T-helper 2 cell (primary cell): ENCODE measurements around the gene PLA2R1.

Experiments used
- DNase-seq, 5 experiments: peaks; one replicate each; pipeline versions ENCODE4 v3.0.0 to v3.0.0-alpha.2; 2012 to 2022

The PLA2R1 gene

GRCh38 chr2:160028431-160029269 is 33.8 kb downstream of the PLA2R1 start:
- DNase-seq, result no peak

- DNase-seq, result no peak
These were observed 40.3 kb downstream of the PLA2R1 start for GRCh38 chr2:160022162-160022561.

- no peak for DNase-seq
These were observed 42.9 kb downstream of the PLA2R1 start for GRCh38 chr2:160019374-160020090.

DNA sequence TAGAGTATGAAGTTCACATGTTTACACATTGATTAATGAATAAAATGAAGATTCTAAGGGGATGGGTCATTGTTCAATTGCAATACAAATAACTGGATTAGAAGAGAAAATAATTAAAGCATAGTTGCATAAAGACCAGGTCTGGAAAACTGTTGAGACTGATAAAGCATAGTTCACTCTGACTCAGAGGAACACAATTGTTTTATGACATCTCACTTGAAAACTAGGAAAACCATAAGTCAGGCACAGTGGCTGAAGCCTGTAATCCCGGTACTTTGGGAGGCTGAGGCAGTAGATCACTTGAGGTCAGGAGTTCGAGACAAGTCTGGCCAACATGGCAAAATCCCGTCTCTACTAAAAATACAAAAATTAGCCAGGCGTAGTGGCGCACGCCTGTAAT is 46.7 kb downstream of the PLA2R1 start:
- DNase-seq, result no peak

DNA sequence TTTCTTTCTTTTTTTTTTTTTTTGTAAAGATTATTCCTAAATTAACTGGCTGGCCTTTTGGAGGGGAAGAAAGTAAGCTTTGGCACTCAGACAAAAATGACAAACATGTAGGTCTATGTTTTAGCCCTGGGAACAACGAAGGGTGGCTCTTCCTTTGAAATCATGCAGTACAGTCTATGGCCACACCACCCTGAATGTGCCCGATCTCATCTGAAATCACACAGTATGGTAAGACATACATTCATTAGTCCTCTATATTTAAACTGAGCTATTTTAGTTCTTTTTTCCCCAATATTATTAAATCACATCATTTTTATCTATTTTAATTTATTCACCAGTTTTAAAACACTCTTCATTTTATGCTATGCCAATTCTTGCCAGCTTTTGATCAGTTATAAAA is 48.2 kb downstream of the PLA2R1 start:
- DNase-seq, result no peak

DNA sequence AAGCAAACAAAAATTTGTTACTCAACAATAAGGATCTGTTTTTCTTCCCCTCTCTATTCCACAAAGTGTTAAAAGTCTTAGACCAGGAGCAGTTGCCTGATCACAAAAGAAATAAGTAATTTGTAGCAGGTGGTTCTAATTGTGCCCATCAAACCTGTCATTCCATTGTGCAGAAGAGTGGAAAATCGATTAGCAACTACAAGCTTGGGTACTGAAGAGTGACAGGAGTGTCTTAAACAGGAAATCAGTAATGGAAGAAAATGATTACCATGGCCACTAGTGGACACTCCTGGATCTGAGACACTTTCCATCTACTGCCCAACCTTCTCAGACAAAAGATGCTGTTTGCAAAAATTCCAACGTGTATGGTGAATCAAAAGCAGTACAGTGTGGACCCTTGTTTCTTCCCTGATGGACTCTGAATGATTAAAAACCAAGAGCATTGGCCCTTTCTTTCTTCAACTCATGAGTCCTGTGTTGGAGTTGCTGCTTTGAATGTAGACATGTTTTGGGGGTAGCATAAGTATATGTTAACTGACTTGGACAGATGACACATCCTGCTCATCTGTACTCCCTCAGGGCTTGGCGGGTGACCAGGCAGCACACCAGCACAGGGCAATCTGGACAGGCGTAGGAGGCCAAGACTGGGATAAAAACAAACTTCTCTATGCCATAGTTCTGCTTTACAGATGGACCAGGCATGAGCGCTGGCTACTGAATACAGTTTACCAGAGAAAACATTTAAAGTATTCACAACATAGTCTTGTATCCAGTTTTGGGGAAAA is 51.9 kb downstream of the PLA2R1 start:
- no peak for DNase-seq

DNA sequence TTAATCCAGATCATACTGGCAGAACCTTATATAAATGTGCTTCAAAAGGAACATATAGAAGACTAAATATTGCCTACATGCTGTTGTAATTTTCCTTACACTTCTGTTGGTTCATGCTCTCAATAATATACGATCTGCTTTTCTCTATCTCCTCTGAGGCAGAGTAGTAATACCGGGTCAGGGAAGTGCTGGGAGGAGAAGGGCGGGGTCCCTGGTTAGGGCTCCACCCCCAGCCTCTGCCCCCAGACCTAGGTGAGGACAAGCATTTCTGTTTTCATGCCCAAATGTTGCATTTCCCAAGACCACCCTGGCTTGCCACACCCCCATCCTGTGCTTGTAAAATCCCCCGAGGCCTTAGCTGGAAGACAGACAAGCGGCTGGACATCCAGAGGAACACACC is 55.3 kb downstream of the PLA2R1 start:
- no peak for DNase-seq

GRCh38 chr2:160006475-160006874 is 55.9 kb downstream of the PLA2R1 start:
- DNase-seq, result no peak

DNA sequence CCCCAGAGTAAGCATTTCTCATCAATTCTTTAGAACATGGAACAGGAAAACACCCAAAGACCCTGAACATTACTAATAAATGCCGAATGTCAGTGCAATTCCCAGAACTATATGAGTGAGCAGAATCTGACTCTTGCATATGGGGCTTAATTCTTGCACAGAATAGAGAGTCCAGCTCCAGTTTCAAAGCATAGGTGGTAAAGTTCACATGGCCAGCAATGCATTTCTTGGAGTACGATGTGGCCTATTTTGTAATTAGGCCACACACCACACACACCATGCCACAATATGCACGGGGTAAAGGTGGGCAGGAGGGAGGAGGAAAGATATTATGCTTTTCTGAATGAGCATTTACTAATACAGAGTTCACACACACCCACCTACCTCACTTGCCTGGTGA is 56.5 kb downstream of the PLA2R1 start:
- DNase-seq, result no peak

DNA sequence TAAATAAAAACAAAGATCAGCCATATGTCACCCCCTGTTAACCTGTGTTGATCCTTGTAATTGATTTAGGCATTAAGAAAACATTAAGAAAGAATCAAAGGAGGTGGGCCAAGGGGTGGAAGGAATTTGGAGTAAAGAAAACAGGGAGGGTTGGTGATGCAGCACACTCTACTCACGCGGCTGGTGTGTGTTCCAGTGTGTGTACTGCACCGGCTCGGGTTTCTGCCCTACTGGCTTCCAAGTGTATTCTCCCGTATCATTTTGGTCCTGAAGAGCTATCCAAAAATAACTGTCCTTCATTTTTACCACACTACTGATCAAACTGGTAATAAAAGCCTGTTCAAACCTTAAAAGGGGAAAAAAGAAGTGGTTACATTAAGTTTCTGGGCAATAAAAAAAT is 56.9 kb downstream of the PLA2R1 start:
- no peak for DNase-seq

DNA sequence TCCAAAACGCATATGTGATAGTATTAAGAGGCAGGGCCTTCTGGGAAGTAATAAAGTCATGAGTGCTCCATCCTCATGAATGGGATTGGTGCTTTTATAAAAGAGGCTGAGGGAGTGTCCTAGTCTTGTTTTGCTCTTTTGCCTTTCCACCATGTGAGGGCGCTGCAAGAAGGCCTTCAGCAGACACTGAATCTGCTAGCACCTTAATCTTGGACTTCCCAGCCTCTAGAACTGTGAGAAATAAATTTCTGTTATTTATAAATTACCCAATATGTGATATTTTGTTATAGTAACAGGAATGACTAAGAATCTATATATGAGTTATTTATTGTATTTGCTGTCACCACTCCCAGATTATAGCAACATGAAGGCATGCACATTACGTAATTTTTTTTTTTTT is 63.5 kb downstream of the PLA2R1 start:
- peak in 1 of 5 experiments; percentile 2 for DNase-seq

DNA sequence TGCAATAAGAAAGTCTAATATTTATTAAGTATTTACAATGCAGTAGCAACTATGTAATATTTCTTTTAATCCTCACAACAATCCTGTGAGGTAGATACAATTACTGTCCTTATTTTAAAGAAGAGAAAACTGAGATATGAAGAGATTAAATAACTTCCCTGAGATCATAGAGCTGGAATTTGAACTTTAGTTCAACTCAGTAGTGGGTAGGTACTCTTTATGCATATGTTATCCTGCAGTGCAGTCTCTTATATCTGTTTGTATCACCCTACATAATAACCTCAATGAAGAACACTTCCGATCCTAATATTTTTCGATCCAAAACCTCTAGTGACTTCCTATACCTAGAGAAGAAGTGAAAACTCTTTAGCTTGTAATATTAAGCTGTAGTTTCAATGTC is 64.2 kb downstream of the PLA2R1 start:
- no peak for DNase-seq

- DNase-seq, result no peak
These were observed 65.4 kb downstream of the PLA2R1 start for GRCh38 chr2:159996792-159997546.

DNA sequence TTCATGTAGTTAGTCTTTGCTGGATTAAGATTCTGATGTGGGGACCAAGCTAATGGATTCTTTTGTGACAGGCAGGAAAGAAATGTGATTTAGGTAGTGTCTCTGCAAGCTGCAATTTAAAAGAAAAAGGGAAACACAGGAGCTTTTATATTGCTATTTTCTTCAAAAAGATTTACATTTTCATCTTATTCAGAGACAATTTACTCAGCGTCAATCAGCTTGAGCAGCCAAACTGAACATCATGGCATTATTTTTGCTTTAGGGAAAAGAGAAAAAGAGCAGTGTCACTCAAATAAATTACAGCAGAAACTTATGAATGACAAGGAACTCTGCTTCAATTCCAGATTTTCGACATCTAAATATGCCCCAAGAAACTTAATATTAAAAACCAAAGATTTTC is 67.4 kb downstream of the PLA2R1 start:
- DNase-seq, result no peak

DNA sequence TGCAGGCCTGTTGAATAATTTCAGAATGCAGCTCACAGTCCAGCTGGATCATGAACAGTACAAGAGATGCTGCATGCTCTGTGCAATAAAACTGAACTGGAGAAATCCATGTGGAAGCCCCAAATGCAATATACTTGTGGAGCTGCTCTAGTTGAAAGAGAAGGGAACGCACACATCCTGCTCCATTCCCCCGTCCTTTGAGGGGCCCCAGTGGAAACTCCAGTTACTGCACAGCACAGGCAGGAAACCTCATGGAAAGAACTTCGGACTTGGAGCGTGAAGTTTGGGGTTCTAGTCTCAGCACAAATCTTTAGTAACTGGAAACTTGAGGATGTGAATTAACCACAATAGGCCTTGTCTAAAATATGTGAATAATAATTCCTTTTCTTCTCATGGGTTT is 73.2 kb downstream of the PLA2R1 start:
- DNase-seq, result no peak

GRCh38 chr2:159988412-159988970 is 73.9 kb downstream of the PLA2R1 start:
- no peak for DNase-seq

GRCh38 chr2:159987181-159987580 is 75.2 kb downstream of the PLA2R1 start:
- no peak for DNase-seq

DNA sequence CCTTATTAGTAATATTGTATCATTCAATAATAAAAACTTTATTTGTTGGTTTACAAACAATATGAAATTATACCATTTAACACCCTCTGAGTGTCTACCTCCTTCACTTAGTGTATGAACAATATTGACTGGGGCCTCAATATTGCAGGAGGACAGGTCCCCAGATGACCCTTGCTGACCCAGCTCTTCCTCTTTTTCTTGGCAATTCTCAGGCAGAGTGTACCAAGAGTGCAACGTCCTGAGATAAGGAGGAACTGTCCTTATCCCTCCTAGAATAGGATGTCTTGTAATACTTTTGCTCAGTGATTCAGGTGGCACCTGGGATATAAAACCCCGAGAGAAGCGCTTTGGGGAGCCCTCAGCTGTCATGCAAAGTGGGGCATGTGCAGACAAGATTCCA is 76.8 kb downstream of the PLA2R1 start:
- no peak for DNase-seq

DNA sequence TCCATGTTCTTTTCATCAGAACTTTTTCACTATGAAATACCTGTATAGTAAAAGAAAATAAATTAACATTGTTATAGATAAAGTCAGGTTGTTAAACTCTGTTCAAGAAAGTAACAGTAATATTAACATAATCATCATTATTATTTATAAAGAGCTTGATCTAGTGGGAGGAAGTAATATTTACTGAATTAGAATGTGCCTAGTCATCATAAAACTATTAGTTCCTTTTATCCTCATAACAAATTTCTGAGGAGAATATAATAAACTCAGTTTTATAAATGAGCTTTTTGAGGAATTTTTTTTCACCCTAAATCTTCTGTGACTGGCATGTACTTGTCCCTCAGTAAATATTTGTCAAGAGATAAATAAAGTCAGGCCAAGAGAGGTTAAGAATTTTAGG is 78.4 kb downstream of the PLA2R1 start:
- DNase-seq, result no peak

- DNase-seq, result no peak
These were observed 79.3 kb downstream of the PLA2R1 start for GRCh38 chr2:159982842-159983785.

GRCh38 chr2:159982270-159982669 is 80.1 kb downstream of the PLA2R1 start:
- DNase-seq, result no peak
